Stomach (tissue), 9 donors: ENCODE measurements around the gene MASP2. TPM values are rescaled to one million over a fixed set of nuclear protein-coding genes. Genes with fewer than 3 reads are reported as not detected.
"Not testable (repeated sequence)": the region's sequence is repeated elsewhere in the genome, so short reads cannot be mapped to it uniquely, and the experiment has no call there.

Experiments
- DNase-seq, 2 donors: peaks; one replicate each; pipeline versions ENCODE4 v3.0.0 to v3.0.0-alpha.2; 2013 to 2019
- H3K27ac ChIP-seq, 5 donors: fragments of 200-600 bp in 4 of 5; sonication (generic) in 4 of 5; one replicate each; pipeline ENCODE4 v1.5.1; 2013 to 2019; ENCODE audit warnings: mild to moderate bottlenecking in 1 of 5, moderate library complexity in 1 of 5
- H3K27me3 ChIP-seq, 3 donors: fragments of 200-600 bp; sonication (generic); one replicate each; pipeline ENCODE4 v1.5.1; 2017 to 2019; ENCODE audit warnings: mixed run types in 1 of 3
- H3K36me3 ChIP-seq, 4 donors: fragments of 200-600 bp; sonication (generic); 1 replicate in 3 of 4; 2 replicates in 1 of 4; pipeline ENCODE4 v1.5.1; 2016 to 2019
- H3K4me1 ChIP-seq, 4 donors: fragments of 200-600 bp; sonication (generic); one replicate each; pipeline ENCODE4 v1.5.1; 2016 to 2019
- H3K4me3 ChIP-seq, 4 donors: fragments of 200-600 bp; sonication (generic) in 3 of 4; one replicate each; pipeline ENCODE4 v1.5.1; 2016 to 2019; ENCODE audit warnings: mild to moderate bottlenecking in 1 of 4
- H3K9me3 ChIP-seq, 4 donors: fragments of 200-600 bp; sonication (generic); one replicate each; pipeline ENCODE4 v1.5.1; 2016 to 2019
- EP300 ChIP-seq: sonication (generic); formaldehyde crosslinking; IDR thresholded peaks from one replicate; pipeline ENCODE4 v1.6.1; 2017; ENCODE audit warnings: antibody characterized with exemption
- POLR2A ChIP-seq, 4 donors: fragments of 450-650 bp; IDR thresholded peaks; one replicate each; pipeline ENCODE4 v1.6.1; 2016; ENCODE audit warnings: antibody characterized with exemption in 4 of 4, control low read depth in 2 of 4, mild to moderate bottlenecking in 1 of 4, moderate library complexity in 1 of 4
- POLR2AphosphoS5 ChIP-seq, 3 donors: sonication (generic); formaldehyde crosslinking; IDR thresholded peaks; one replicate each; pipeline ENCODE4 v1.6.1; 2016; ENCODE audit warnings: antibody characterized with exemption in 3 of 3
- WGBS, 5 donors: extraction: QIAGEN DNeasy Blood & Tissue Kit in 3 of 5; methylation state at CpG; one replicate each; pipeline versions ENCODE4 v1.1.5 to v1.1.7; 2013 to 2018; 5-methylcytosine and 5-hydroxymethylcytosine counted together
- intact Hi-C: fragments of 100-400 bp; cut with DNase I; formaldehyde crosslinking; loops from one replicate; pipeline ENCODE4 v1.15.1; 2023; ENCODE audit warnings: low total_unique reads
- polyA plus RNA-seq, 3 donors: library from polyadenylated mRNA; stranded (reverse); fragments of 200-250 nt; gene quantifications; one replicate each; pipeline ENCODE4 v1.2.3, GENCODE V29; 2013
- total RNA-seq, 5 donors: library from RNA; depleted of rRNA; stranded (reverse); fragments of >200 nt; gene quantifications; one replicate each; pipeline versions ENCODE4 v1.1.0 to v1.2.3, GENCODE V29; 2014 to 2016
- TF ChIP-seq, protein P1 (sequence below), 7 experiments: fragments of 450-650 bp in 4 of 7; fragments of 200-600 bp in 3 of 7; sonication (generic) in 3 of 7; IDR thresholded peaks; one replicate each; pipeline ENCODE4 v1.5.1; 2016 to 2019; ENCODE audit warnings: antibody characterized with exemption in 7 of 7, control low read depth in 2 of 7, mild to moderate bottlenecking in 1 of 7
- donor health status: healthy with polysubstance abuse.
- donor health status: Bipolar disorder and iron deficiency.
- donor health status: healthy.

MASP2 gene
- total and polyA plus RNA-seq, 8 donors: not detected

DNA sequence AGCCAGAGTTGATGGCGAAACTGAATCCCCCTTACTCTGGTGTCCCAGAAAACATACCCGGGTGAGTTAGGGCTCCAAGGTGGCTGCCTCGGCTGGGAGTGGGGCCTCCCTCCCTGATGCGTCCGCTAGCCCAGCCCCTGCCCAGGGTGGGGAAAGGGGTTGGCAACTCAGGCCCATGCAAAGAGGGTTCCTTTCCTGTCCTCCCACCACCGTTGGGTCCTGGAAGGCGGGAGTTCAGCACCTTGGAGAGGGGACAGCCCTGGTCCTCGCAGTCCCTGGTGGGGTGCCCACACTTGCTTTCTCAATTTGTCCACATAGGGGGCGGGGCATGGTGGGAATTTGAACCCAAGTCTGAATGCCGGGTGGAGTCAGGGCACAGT is 6.7 kb upstream of the MASP2 start:
- Histone ChIP-seq H3K36me3 (peaks cover 19 to 44% (median 42%) of the 10 kb centered on the region in 4 donors), H3K4me3 (no peak overlapping the region), H3K9me3 (no peaks in the 10 kb centered on the region), H3K27ac (no peak overlapping the region), H3K4me1 (peaks cover 0 to 17% (median 11%) of the 10 kb centered on the region in 4 donors), H3K27me3 (peaks cover 0 to 11% (median 0%) of the 10 kb centered on the region in 3 donors)
- peak in 1 of 2 donors; percentile 60 for DNase-seq
- TF ChIP-seq EP300 (no peak), POLR2A (IDR thresholded peaks at IDR 0.05) (no peak), POLR2AphosphoS5 (IDR thresholded peaks at IDR 0.05) (no peak)
- TF ChIP-seq, protein P1, sequence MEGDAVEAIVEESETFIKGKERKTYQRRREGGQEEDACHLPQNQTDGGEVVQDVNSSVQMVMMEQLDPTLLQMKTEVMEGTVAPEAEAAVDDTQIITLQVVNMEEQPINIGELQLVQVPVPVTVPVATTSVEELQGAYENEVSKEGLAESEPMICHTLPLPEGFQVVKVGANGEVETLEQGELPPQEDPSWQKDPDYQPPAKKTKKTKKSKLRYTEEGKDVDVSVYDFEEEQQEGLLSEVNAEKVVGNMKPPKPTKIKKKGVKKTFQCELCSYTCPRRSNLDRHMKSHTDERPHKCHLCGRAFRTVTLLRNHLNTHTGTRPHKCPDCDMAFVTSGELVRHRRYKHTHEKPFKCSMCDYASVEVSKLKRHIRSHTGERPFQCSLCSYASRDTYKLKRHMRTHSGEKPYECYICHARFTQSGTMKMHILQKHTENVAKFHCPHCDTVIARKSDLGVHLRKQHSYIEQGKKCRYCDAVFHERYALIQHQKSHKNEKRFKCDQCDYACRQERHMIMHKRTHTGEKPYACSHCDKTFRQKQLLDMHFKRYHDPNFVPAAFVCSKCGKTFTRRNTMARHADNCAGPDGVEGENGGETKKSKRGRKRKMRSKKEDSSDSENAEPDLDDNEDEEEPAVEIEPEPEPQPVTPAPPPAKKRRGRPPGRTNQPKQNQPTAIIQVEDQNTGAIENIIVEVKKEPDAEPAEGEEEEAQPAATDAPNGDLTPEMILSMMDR (IDR thresholded peaks at IDR 0.05): no peak
- WGBS, 5 donors: 55 to 69% (median 64%) methylated on average over 8 to 10 of the region's 10 CpGs
- intact Hi-C loops: no loop called here

DNA sequence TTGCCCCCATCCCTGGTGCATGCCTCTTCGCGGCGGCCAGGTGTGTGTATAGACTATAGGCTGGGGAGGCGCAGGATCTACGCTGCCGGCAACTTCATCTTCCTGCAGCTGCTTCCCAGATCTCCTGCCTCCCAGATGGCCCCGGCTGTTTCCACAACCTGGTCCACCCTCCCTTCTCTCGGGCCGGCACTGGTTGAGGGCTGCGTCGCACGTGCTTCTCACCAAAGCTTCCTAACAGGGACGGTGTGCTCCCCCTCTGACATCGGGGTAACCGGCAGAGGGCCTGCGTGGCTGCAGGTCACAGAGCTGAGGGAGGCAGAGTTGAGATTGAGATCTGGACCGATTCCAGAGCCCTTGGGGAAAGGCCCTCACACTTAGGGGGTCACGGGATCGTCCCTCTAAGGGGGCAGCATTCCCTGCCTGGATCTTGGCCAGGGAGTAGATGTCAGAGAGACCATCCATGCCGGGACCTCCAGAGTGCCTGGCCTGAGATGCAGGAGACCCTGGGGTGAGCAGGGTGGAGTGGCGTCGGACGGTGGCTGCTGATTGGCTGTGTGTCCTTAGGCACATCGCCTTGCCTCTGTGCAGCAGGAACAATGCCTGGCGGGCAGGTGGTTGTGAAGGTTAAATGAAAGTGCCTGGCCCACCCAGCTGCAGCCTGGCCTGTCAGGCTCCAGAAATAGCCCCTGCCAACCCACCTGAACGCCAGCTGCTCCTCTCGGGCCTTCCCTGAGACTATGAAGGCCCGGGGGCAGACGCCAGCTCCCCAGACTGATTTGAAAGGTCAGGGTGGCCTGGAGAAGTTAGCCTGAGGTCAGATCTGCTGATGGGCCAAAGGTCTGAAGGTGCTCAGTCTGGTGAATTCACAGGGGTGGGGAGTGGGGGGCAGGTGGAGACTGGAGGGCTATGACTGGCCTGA is 6.1 kb upstream of the MASP2 start:
- Histone ChIP-seq H3K4me3 (no peak overlapping the region), H3K9me3 (no peaks in the 10 kb centered on the region), H3K36me3 (peaks cover 19 to 43% (median 41%) of the 10 kb centered on the region in 4 donors), H3K27ac (no peak overlapping the region), H3K4me1 (peaks cover 0 to 13% (median 7%) of the 10 kb centered on the region in 4 donors), H3K27me3 (peaks cover 0 to 11% (median 0%) of the 10 kb centered on the region in 3 donors)
- TF ChIP-seq POLR2AphosphoS5 (IDR thresholded peaks at IDR 0.05) (peak in 1 of 3 donors; percentile 27), POLR2A (IDR thresholded peaks at IDR 0.05) (no peak), EP300 (no peak)
- 18 to 37% (median 22%) methylated on average over 22 to 29 of the region's 29 CpGs for WGBS, 5 donors
- DNase-seq: peak in 1 of 2 donors; percentile 55
- intact Hi-C loops: no loop called here

DNA sequence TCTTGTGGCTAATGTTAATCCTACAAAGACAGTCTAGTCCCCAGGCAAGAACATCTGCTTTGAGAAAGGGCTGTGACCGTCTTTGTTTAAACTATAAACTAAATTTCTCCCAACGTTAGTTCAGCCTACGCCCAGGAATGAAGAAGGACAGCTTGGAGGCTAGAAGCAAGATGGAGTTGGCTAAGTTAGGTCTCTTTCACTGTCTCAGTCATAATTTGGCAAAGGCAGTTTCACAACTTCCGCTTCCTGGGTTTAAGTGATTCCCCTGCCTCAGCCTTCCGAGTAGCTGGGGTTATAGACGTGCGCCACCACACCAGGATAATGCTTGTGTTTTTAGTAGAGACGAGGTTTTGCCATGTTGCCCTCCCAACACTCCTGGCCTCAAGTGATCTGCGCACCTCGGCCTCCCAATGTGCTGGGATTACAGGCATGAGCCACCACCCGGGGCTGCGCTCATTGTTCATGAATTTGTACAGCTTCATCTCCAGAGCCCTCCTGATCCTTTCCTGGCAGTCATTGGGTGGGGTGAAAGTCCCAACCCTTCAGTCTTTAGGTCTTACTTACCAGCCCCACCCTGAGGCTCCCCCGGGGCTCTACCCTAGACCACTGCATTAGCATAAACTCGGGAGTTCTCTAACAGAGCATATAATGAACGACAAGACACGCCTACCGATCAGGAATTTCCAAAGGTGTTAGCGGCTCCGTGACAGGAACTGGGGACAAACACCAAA is 4.9 kb upstream of the MASP2 start:
- intact Hi-C loops: no loop called here
- 41 to 48% (median 44%) methylated on average over 17 to 19 of the region's 19 CpGs for WGBS, 5 donors

DNA sequence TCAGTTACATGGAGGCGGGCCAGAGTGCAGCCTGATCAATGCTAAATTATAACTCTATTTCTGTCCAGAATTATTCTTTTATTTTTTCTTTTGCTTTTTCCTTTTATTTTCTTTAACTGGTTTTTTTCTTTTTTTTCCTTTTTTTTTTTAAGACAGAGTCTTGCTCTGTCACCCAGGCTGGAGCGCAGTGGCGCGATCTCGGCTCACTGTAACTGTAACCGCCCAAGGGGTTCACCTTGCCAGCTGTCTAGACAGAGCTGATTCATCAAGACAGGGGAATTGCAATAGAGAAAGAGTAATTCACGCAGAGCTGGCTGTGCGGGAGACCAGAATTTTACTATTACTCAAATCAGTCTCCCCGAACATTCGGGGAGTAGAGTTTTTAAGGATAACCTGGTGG is 4.1 kb upstream of the MASP2 start:
- H3K36me3 ChIP-seq: peaks cover 17 to 23% (median 22%) of the 10 kb centered on the region in 4 donors
- H3K4me1 ChIP-seq: peaks cover 0 to 13% (median 5%) of the 10 kb centered on the region in 4 donors
- H3K27ac ChIP-seq, DNase-seq, H3K4me3 ChIP-seq, intact Hi-C loops, H3K9me3 ChIP-seq: not testable (repeated sequence)
- WGBS, 5 donors: 82 to 94% (median 89%) methylated on average over 10 of the region's 10 CpGs
- H3K27me3 ChIP-seq: peaks cover 0 to 11% (median 0%) of the 10 kb centered on the region in 3 donors

More for the DNA sequence above, 4.9 kb upstream of the MASP2 start:
- peaks cover 0 to 13% (median 5%) of the 10 kb centered on the region in 4 donors for H3K4me1 ChIP-seq
- TF ChIP-seq, protein P1 (IDR thresholded peaks at IDR 0.05): no peak
- TF ChIP-seq POLR2AphosphoS5 (IDR thresholded peaks at IDR 0.05): no peak
- no peak for TF ChIP-seq POLR2A (IDR thresholded peaks at IDR 0.05)
- no peak for TF ChIP-seq EP300
- no peaks in the 10 kb centered on the region for H3K9me3 ChIP-seq
- no peak for DNase-seq
- no peak overlapping the region for H3K27ac ChIP-seq
- peaks cover 0 to 11% (median 0%) of the 10 kb centered on the region in 3 donors for H3K27me3 ChIP-seq
- no peak overlapping the region for H3K4me3 ChIP-seq
- H3K36me3 ChIP-seq: peaks cover 19 to 31% (median 30%) of the 10 kb centered on the region in 4 donors

DNA sequence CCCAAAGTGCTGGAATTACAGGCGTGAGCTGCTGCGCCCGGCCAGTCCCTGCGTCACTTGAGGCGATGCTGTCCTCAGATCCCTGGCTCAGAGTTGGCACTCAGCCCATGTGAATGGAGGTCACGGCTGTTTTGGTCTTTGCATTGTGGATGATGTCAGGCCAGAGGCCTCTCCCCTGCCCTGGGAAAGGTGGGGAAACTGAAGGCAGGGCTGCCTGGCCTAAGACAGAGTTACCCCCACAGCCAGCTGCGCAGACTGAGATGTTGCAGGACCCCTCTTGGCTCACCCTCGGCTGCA is 821 bp downstream of the MASP2 start:
- TF ChIP-seq POLR2A (IDR thresholded peaks at IDR 0.05) (no peak), POLR2AphosphoS5 (IDR thresholded peaks at IDR 0.05) (no peak), EP300 (no peak)
- TF ChIP-seq, protein P1 (IDR thresholded peaks at IDR 0.05): no peak
- Histone ChIP-seq H3K4me1 (peaks cover 0 to 3% (median 1%) of the 10 kb centered on the region in 4 donors), H3K27me3 (peaks cover 0 to 8% (median 0%) of the 10 kb centered on the region in 3 donors), H3K36me3 (no peaks in the 10 kb centered on the region), H3K4me3 (no peak overlapping the region), H3K27ac (no peak overlapping the region), H3K9me3 (no peaks in the 10 kb centered on the region)
- intact Hi-C loops: no loop called here
- peak in 1 of 2 donors; percentile 36 for DNase-seq
- WGBS, 5 donors: 67 to 90% (median 79%) methylated on average over 7 to 8 of the region's 8 CpGs
